ENCODE data around the gene PXT1. TPM values are rescaled to one million over a fixed set of nuclear protein-coding genes. Genes with fewer than 3 reads are reported as not detected.
"Not testable (repeated sequence)": the region's sequence is repeated elsewhere in the genome, so short reads cannot be mapped to it uniquely, and the experiment has no call there.

PXT1 gene
- total and polyA plus RNA-seq, 2 experiments from 2014 or later, result not detected

DNA sequence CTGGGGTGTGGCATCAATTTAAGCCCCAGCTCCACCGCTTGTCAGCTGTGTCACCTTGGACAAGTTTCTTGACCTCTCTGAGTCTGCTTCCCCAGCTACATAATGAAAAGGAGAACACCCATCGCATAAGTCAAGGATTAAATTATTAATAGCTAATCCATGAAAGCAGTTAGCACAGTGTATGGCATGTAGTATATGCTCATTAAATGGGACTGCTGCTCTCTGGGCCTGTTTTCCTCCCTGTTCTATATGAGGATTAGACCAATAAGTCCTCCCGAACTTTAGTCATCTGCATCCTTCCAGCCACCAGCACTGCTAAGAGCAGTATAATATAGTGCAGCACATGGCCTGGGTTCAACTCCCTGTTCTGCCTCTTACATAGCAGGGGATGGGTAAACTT lies 74.9 kb downstream of the PXT1 start:
- H4K20me1 ChIP-seq (ENCODE audit: insufficient read depth, poor library complexity, severe bottlenecking), result no peaks in the 10 kb centered on the region
- H3K9me3 ChIP-seq (ENCODE audit: low read depth), result no peaks in the 10 kb centered on the region
- H3K27me3 ChIP-seq, result no peaks in the 10 kb centered on the region
- H3K4me1 ChIP-seq (ENCODE audit: insufficient read depth), result no peaks in the 10 kb centered on the region
- H3K4me3 ChIP-seq, result no peak overlapping the region
- H3K79me2 ChIP-seq, result no peaks in the 10 kb centered on the region
- DNase-seq (ENCODE audit: low spot score), result no peak
- no peaks in the 10 kb centered on the region for H3K36me3 ChIP-seq (replicated peaks; ENCODE audit: insufficient read depth, low read depth)
- H3K4me2 ChIP-seq, result no peak overlapping the region
- no peaks in the 10 kb centered on the region for H3K9me2 ChIP-seq (replicated peaks; ENCODE audit: insufficient read depth)
- TF ChIP-seq EZH2 (IDR thresholded peaks at IDR 0.05; ENCODE audit: borderline replicate concordance), result no peak
- TF ChIP-seq EZH2phosphoT487 (IDR thresholded peaks at IDR 0.05; ENCODE audit: low read depth, severe bottlenecking, unreplicated experiment), result no peak
- H3K27ac ChIP-seq, result no peak overlapping the region
- no peak overlapping the region for H2AFZ ChIP-seq
- 81% methylated on average over 3 of the region's 3 CpGs for WGBS (ENCODE audit: low lambda C conversion rate, missing lambda C conversion rate)

DNA sequence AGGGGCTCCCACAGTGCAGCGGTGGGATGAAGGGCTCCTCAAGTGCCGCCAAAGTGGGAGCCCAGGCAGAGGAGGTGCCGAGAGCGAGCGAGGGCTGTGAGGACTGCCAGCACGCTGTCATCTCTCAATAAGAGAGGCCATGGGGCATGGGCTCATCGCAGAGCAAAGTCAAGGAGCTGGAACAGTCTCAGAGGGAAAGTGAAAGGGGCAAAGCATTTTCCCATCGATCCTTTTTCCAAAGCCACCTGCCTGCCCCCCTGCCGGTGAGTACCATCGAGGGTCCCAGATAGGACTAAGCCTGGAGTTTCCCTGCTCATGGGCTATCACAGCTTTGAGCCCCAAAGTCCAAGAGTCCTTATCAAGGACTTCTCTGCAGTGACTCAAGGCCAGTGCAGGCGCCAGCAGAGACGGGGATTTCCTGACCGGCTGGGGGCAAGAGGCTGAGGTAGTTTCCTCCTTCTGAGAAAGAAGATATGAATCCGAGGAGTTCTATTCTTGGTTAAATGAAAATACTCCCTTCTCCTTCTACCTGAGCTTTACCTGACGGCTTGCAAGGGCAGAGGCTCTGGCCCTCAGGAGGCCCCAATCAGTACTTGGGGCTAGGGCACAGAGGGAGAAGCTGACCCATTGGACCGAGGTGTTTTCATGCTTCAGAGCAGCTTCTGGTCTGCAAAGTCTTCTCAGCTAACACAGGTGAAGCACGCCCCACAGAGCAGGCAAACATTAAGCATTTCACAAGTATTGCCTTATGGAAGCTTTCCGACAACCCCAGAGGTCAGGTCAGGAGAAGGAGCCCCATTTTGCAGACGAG lies 77.8 kb downstream of the PXT1 start:
- Histone ChIP-seq H3K4me2 (peak overlapping the region; percentile 1), H3K36me3 (replicated peaks; ENCODE audit: insufficient read depth, low read depth) (no peaks in the 10 kb centered on the region), H3K9me2 (replicated peaks; ENCODE audit: insufficient read depth) (no peaks in the 10 kb centered on the region), H3K4me1 (ENCODE audit: insufficient read depth) (no peaks in the 10 kb centered on the region), H3K27me3 (no peaks in the 10 kb centered on the region), H3K79me2 (no peaks in the 10 kb centered on the region), H3K4me3 (no peak overlapping the region), H3K27ac (peak overlapping the region; percentile 81), H2AFZ (no peak overlapping the region), H3K9me3 (ENCODE audit: low read depth) (no peaks in the 10 kb centered on the region), H4K20me1 (ENCODE audit: insufficient read depth, poor library complexity, severe bottlenecking) (no peaks in the 10 kb centered on the region)
- 82% methylated on average over 19 of the region's 19 CpGs for WGBS (ENCODE audit: low lambda C conversion rate, missing lambda C conversion rate)
- DNase-seq (ENCODE audit: low spot score), result peak; percentile 73
- no peak for TF ChIP-seq EZH2 (IDR thresholded peaks at IDR 0.05; ENCODE audit: borderline replicate concordance)
- TF ChIP-seq CTCF (IDR thresholded peaks at IDR 0.05; ENCODE audit: poor library complexity), result no peak
- no peak for TF ChIP-seq EZH2phosphoT487 (IDR thresholded peaks at IDR 0.05; ENCODE audit: low read depth, severe bottlenecking, unreplicated experiment)

GRCh38 chr6:36364061-36364635 lies 78.5 kb downstream of the PXT1 start:
- H3K27ac ChIP-seq, result peak overlapping the region; percentile 81
- H3K9me2 ChIP-seq (replicated peaks; ENCODE audit: insufficient read depth); H3K4me2 ChIP-seq; DNase-seq (ENCODE audit: low spot score); H3K4me1 ChIP-seq (ENCODE audit: insufficient read depth); H4K20me1 ChIP-seq (ENCODE audit: insufficient read depth, poor library complexity, severe bottlenecking); H3K36me3 ChIP-seq (replicated peaks; ENCODE audit: insufficient read depth, low read depth); H2AFZ ChIP-seq; H3K4me3 ChIP-seq; H3K79me2 ChIP-seq; H3K27me3 ChIP-seq; H3K9me3 ChIP-seq (ENCODE audit: low read depth): not testable (repeated sequence)
- 98% methylated on average over 33 of the region's 34 CpGs for WGBS (ENCODE audit: low lambda C conversion rate, missing lambda C conversion rate)

DNA sequence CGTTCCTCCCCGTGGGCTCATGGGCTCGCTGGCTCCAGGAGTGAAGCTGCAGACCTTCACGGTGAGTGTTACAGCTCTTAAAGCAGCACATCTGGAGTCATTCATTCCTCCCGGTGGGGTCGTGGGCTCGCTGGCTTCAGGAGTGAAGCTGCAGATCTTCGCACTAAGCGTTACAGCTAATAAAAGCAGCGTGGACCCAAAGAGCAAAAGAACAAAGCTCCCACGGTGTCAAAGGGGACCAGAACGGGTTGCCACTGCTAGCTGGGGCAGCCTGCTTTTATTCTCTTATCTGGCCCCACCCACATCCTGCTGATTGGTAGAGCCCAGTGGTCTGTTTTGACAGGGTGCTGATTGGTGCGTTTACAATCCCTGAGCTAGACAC lies 79.3 kb downstream of the PXT1 start:
- H3K27ac ChIP-seq; H3K9me2 ChIP-seq (replicated peaks; ENCODE audit: insufficient read depth); H3K27me3 ChIP-seq; DNase-seq (ENCODE audit: low spot score); H3K79me2 ChIP-seq; H3K4me3 ChIP-seq; H3K4me1 ChIP-seq (ENCODE audit: insufficient read depth); H3K9me3 ChIP-seq (ENCODE audit: low read depth); H2AFZ ChIP-seq; H4K20me1 ChIP-seq (ENCODE audit: insufficient read depth, poor library complexity, severe bottlenecking); H3K4me2 ChIP-seq; H3K36me3 ChIP-seq (replicated peaks; ENCODE audit: insufficient read depth, low read depth): not testable (repeated sequence)
- 88% methylated on average over 13 of the region's 13 CpGs for WGBS (ENCODE audit: low lambda C conversion rate, missing lambda C conversion rate)
